K562 (cell line): Measurements from ENCODE around the gene PKD1.

Source experiments
- CREB1 ChIP-seq, 2 experiments: sonication (generic) in 1 of 2; formaldehyde crosslinking in 1 of 2; IDR thresholded peaks; 2 replicates each; pipeline versions ENCODE4 v1.6.1 to v1.8.0; 2012 to 2022; ENCODE audit warnings: inconsistent platforms in 1 of 2, mild to moderate bottlenecking in 1 of 2, missing genetic modification reagents in 1 of 2, moderate library complexity in 1 of 2
- POLR2A ChIP-seq: fragments of 450-650 bp; conservative IDR thresholded peaks from 2 replicates; pipeline ENCODE4 v1.6.1; 2016
- SP1 ChIP-seq: sonication (generic); formaldehyde crosslinking; IDR thresholded peaks from 2 replicates; pipeline ENCODE4 v1.8.1; 2022; ENCODE audit warnings: mild to moderate bottlenecking, missing genetic modification reagents
- ZNF12 ChIP-seq: sonication (generic); formaldehyde crosslinking; IDR thresholded peaks from 2 replicates; pipeline ENCODE4 v1.4.0; 2020; ENCODE audit warnings: mild to moderate bottlenecking, missing genetic modification reagents
- TF ChIP-seq, protein P1 (sequence below): fragments of 250-450 bp; sonication (Bioruptor Pico); IDR thresholded peaks from 2 replicates; pipeline ENCODE4 v1.4.0; 2020

DNA sequence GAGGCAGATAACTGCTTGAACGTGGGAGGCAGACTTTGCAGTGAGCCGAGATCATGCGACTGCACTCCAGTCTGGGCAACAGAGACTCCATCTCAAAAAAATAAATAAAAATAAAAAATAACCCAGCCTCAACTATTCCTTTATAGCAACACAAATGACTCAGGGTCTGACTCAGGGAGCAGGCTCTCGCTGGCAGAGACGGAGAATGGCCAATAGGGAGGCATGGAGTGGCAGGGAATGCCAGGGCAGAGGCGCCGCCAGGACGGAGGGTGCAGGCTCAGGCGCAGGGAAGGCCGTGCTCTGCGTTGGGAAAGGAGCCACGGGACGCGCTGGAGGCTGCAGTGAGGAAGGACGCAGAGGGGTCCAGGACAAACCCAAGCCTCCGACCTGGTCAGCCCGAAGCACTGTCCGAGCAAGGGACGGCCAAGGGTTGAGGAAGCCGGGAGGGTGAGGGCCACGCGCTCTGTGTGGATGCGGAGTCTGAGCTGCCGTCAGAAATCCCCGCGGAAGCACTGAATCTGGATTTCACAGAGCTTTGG is 40.3 kb downstream of the PKD1 start:
- no peak for TF ChIP-seq SP1 (CRISPR knock-in tag)
- TF ChIP-seq CREB1 (IDR thresholded peaks at IDR 0.05), result no peak
- no peak for TF ChIP-seq CREB1 (CRISPR knock-in tag; IDR thresholded peaks at IDR 0.05)
- TF ChIP-seq, protein P1, sequence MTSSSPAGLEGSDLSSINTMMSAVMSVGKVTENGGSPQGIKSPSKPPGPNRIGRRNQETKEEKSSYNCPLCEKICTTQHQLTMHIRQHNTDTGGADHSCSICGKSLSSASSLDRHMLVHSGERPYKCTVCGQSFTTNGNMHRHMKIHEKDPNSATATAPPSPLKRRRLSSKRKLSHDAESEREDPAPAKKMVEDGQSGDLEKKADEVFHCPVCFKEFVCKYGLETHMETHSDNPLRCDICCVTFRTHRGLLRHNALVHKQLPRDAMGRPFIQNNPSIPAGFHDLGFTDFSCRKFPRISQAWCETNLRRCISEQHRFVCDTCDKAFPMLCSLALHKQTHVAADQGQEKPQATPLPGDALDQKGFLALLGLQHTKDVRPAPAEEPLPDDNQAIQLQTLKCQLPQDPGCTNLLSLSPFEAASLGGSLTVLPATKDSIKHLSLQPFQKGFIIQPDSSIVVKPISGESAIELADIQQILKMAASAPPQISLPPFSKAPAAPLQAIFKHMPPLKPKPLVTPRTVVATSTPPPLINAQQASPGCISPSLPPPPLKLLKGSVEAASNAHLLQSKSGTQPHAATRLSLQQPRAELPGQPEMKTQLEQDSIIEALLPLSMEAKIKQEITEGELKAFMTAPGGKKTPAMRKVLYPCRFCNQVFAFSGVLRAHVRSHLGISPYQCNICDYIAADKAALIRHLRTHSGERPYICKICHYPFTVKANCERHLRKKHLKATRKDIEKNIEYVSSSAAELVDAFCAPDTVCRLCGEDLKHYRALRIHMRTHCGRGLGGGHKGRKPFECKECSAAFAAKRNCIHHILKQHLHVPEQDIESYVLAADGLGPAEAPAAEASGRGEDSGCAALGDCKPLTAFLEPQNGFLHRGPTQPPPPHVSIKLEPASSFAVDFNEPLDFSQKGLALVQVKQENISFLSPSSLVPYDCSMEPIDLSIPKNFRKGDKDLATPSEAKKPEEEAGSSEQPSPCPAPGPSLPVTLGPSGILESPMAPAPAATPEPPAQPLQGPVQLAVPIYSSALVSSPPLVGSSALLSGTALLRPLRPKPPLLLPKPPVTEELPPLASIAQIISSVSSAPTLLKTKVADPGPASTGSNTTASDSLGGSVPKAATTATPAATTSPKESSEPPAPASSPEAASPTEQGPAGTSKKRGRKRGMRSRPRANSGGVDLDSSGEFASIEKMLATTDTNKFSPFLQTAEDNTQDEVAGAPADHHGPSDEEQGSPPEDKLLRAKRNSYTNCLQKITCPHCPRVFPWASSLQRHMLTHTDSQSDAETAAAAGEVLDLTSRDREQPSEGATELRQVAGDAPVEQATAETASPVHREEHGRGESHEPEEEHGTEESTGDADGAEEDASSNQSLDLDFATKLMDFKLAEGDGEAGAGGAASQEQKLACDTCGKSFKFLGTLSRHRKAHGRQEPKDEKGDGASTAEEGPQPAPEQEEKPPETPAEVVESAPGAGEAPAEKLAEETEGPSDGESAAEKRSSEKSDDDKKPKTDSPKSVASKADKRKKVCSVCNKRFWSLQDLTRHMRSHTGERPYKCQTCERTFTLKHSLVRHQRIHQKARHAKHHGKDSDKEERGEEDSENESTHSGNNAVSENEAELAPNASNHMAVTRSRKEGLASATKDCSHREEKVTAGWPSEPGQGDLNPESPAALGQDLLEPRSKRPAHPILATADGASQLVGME (CRISPR knock-in tag), result no peak
- no peak for TF ChIP-seq POLR2A
- TF ChIP-seq ZNF12 (CRISPR knock-in tag), result no peak
